Loucy (cell line): Measurements from ENCODE around the gene SUSD6.
"Not testable (repeated sequence)": the region's sequence is repeated elsewhere in the genome, so short reads cannot be mapped to it uniquely, and the experiment has no call there.

Experiments used
- H2AFZ ChIP-seq: fragments of 200-600 bp; sonication (generic); 2 replicates; pipeline ENCODE4 v1.6.0; 2016; ENCODE audit warnings: antibody characterized with exemption, mild to moderate bottlenecking, low read length, moderate library complexity
- H3F3A ChIP-seq: fragments of 200-600 bp; 2 replicates; pipeline ENCODE4 v1.6.0; 2016; ENCODE audit warnings: antibody characterized with exemption, low read depth, mild to moderate bottlenecking
- H3K27me3 ChIP-seq: fragments of 200-600 bp; sonication (generic); 2 replicates; pipeline ENCODE4 v1.6.1; 2014; ENCODE audit warnings: low read length, mild to moderate bottlenecking; ENCODE audit not compliant: insufficient read depth, poor library complexity, severe bottlenecking
- H3K36me3 ChIP-seq: fragments of 200-600 bp; sonication (generic); 2 replicates; pipeline ENCODE4 v1.6.1; 2016; ENCODE audit warnings: low read length; ENCODE audit not compliant: insufficient read depth
- H3K4me1 ChIP-seq: fragments of 200-600 bp; sonication (generic); 2 replicates; pipeline ENCODE4 v1.5.1; 2014; ENCODE audit warnings: low read length, mild to moderate bottlenecking; ENCODE audit not compliant: insufficient read depth, poor library complexity, severe bottlenecking
- H3K4me2 ChIP-seq: fragments of 200-600 bp; sonication (generic); 2 replicates; pipeline ENCODE4 v1.6.0; 2014; ENCODE audit warnings: antibody characterized with exemption, low read length, low read depth, mild to moderate bottlenecking; ENCODE audit not compliant: poor library complexity, severe bottlenecking
- H3K4me3 ChIP-seq: fragments of 200-600 bp; sonication (generic); 2 replicates; pipeline ENCODE4 v1.5.1; 2014; ENCODE audit warnings: low read length, mild to moderate bottlenecking, mixed read lengths; ENCODE audit not compliant: poor library complexity, severe bottlenecking
- H3K79me2 ChIP-seq: fragments of 200-600 bp; sonication (generic); 2 replicates; pipeline ENCODE4 v1.6.1; 2014; ENCODE audit warnings: low read length; ENCODE audit not compliant: insufficient read depth
- H3K9ac ChIP-seq: fragments of 200-600 bp; sonication (generic); 2 replicates; pipeline ENCODE4 v1.6.0; 2014; ENCODE audit warnings: mild to moderate bottlenecking, low read depth, low read length, moderate library complexity; ENCODE audit not compliant: poor library complexity, severe bottlenecking
- H3K9me2 ChIP-seq: fragments of 200-600 bp; sonication (generic); replicated peaks from 2 replicates; pipeline ENCODE4 v1.6.1; 2016; ENCODE audit warnings: low read depth, low read length, mixed read lengths
- H3K9me3 ChIP-seq: fragments of 200-600 bp; sonication (generic); 2 replicates; pipeline ENCODE4 v1.6.1; 2014; ENCODE audit warnings: mild to moderate bottlenecking, antibody characterized with exemption, low read length, low read depth; ENCODE audit not compliant: insufficient read depth
- H4K20me1 ChIP-seq: fragments of 200-600 bp; sonication (generic); 2 replicates; pipeline ENCODE4 v1.6.0; 2014; ENCODE audit warnings: antibody characterized with exemption, low read length, mild to moderate bottlenecking; ENCODE audit not compliant: insufficient read depth, poor library complexity, severe bottlenecking
- EZH2phosphoT487 ChIP-seq: fragments of 200-600 bp; IDR thresholded peaks from 2 replicates; pipeline ENCODE4 v1.6.1; 2018; ENCODE audit warnings: antibody characterized with exemption, mild to moderate bottlenecking, moderate library complexity, borderline replicate concordance
- TF ChIP-seq, protein P1 (sequence below): fragments of 200-600 bp; sonication (generic); conservative IDR thresholded peaks from 2 replicates; pipeline ENCODE4 v1.5.1; 2014; ENCODE audit warnings: mild to moderate bottlenecking, antibody characterized with exemption, low read length

The SUSD6 gene

DNA sequence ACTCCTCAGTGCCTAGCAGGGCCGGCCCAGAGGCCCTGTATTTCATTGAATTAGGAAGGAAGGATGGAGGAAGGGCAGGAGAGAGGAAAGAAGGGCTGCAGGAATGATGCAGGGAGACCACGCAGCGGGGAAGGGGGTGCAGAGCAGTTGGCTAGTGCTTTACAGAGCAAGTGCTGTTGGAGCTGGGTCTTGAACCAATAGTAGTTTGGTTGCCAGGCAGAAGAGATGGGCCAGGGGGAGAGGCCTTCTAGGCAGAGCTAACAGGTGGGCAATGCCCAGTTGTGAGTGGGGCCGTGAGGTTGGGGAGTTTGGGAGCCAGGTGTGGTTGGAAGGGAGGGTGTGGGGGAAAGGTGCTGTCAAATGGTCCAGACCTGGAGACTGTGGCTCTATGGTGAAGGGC is 116.5 kb downstream of the SUSD6 start:
- H3K9me3 ChIP-seq, result no peaks in the 10 kb centered on the region
- no peaks in the 10 kb centered on the region for H3K36me3 ChIP-seq
- no peaks in the 10 kb centered on the region for H3K4me1 ChIP-seq
- H3K9me2 ChIP-seq, result no peaks in the 10 kb centered on the region
- H3K79me2 ChIP-seq, result no peaks in the 10 kb centered on the region
- no peaks in the 10 kb centered on the region for H3K27me3 ChIP-seq
- H4K20me1 ChIP-seq, result no peaks in the 10 kb centered on the region
- H3K4me2 ChIP-seq, result no peak overlapping the region
- H3F3A ChIP-seq, result no peaks in the 10 kb centered on the region
- no peak overlapping the region for H3K4me3 ChIP-seq
- no peak for TF ChIP-seq EZH2phosphoT487
- TF ChIP-seq, protein P1, sequence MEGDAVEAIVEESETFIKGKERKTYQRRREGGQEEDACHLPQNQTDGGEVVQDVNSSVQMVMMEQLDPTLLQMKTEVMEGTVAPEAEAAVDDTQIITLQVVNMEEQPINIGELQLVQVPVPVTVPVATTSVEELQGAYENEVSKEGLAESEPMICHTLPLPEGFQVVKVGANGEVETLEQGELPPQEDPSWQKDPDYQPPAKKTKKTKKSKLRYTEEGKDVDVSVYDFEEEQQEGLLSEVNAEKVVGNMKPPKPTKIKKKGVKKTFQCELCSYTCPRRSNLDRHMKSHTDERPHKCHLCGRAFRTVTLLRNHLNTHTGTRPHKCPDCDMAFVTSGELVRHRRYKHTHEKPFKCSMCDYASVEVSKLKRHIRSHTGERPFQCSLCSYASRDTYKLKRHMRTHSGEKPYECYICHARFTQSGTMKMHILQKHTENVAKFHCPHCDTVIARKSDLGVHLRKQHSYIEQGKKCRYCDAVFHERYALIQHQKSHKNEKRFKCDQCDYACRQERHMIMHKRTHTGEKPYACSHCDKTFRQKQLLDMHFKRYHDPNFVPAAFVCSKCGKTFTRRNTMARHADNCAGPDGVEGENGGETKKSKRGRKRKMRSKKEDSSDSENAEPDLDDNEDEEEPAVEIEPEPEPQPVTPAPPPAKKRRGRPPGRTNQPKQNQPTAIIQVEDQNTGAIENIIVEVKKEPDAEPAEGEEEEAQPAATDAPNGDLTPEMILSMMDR, result no peak
- no peak overlapping the region for H3K9ac ChIP-seq
- peak overlapping the region; percentile 99; the same call in 1 of the 2 replicates for H2AFZ ChIP-seq

DNA sequence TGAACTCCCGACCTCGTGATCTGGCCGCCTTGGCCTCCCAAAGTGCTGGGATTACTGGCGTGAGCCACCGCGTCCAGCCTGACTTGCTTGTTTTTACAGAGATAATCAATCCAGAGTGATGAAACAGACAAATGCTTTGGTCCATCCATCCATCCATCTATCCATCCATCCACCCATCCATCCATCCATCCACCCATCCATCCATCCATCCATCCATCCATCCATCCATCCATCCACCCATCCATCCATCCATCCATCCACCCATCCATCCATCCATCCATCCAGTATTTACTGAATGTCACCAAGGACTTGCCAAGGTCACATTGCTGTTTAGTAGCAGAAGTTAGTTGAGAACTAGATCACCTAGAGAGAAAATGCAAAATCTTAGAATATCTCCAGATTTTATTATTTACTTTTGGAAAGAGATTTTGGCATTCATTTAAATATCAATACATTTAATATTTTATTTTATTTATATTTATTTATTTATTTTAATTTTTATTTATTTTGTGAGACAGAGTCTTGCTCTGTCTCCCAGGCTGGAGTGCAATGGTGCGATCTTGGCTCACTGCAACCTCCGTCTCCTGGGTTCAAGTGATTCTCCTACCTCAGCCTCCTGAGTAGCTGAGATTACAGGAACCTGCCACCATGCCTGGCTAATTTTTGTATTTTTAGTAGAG is 120.7 kb downstream of the SUSD6 start:
- not testable (repeated sequence) for H3K27me3 ChIP-seq, H3K79me2 ChIP-seq, H3K4me1 ChIP-seq, H3K4me2 ChIP-seq, H3K9me3 ChIP-seq, H2AFZ ChIP-seq, H3K9me2 ChIP-seq, H3F3A ChIP-seq, H3K36me3 ChIP-seq, H3K9ac ChIP-seq, H4K20me1 ChIP-seq, H3K4me3 ChIP-seq

DNA sequence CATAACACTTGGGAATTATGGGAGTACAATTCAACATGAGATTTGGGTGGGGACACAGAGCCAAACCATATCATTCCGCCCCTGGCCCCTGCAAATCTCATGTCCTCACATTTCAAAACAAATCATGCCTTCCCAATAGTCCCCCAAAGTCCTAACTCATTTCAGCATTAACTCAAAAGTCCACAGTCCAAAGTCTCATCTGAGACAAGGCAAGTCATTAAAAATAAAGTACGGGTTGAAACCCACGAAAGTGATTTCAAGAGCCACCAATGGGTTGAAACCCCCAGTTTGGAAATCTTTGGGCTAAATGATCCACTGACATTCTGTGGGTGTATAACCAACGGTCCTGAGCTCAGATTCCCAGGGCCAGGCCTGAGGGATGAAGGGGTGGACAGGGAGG is 125.0 kb downstream of the SUSD6 start:
- not testable (repeated sequence) for H3F3A ChIP-seq, H3K4me3 ChIP-seq, H3K9ac ChIP-seq, H3K4me1 ChIP-seq, H3K9me2 ChIP-seq, H3K79me2 ChIP-seq, H2AFZ ChIP-seq, H3K9me3 ChIP-seq, H4K20me1 ChIP-seq, H3K4me2 ChIP-seq, H3K27me3 ChIP-seq, H3K36me3 ChIP-seq

DNA sequence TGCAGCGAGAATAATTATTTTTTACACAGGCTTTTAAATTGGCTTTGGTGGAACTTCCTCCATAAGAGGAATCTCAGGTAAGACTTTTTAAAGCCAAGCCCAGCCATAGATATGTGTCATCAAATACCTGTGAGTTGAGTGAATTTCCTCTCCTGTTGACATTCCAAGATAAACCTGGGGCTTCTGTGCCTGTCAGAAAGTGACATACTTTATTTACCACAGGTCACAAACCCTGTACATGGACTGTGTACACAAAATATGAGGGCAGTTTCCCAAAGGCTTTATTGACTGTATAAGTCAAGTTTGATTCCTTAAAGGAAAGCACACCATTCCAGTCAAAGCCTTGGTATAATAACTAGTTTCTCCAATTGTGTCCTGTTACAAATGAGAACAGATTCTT is 129.7 kb downstream of the SUSD6 start:
- Histone ChIP-seq H3K4me1 (no peaks in the 10 kb centered on the region), H4K20me1 (no peaks in the 10 kb centered on the region), H3K9me2 (no peaks in the 10 kb centered on the region), H3K79me2 (no peaks in the 10 kb centered on the region), H3K4me2 (no peak overlapping the region), H3K4me3 (no peak overlapping the region), H2AFZ (no peak overlapping the region), H3K36me3 (no peaks in the 10 kb centered on the region), H3K9me3 (no peaks in the 10 kb centered on the region; the same call in 1 of the 2 replicates), H3K27me3 (no peaks in the 10 kb centered on the region), H3K9ac (no peak overlapping the region), H3F3A (no peaks in the 10 kb centered on the region)
- TF ChIP-seq, protein P1, result no peak
- TF ChIP-seq EZH2phosphoT487, result no peak
